Ramos (cell line): ENCODE data around the gene MAP1B.

ENCODE experiments used
- in situ Hi-C: fragments of 300-500 bp; cut with MboI; formaldehyde crosslinking; loops from one replicate; pipeline ENCODE4 v1.14.3; 2022; ENCODE audit warnings: low sequenced_read_pairs; ENCODE audit not compliant: unreplicated experiment

MAP1B gene

GRCh38 chr5:72126796-72127195, 19.5 kb downstream of the MAP1B start:
- in situ Hi-C loops = no loop called here

- in situ Hi-C loops = no loop called here
Measured at GRCh38 chr5:72129725-72130124, 22.4 kb downstream of the MAP1B start.

DNA sequence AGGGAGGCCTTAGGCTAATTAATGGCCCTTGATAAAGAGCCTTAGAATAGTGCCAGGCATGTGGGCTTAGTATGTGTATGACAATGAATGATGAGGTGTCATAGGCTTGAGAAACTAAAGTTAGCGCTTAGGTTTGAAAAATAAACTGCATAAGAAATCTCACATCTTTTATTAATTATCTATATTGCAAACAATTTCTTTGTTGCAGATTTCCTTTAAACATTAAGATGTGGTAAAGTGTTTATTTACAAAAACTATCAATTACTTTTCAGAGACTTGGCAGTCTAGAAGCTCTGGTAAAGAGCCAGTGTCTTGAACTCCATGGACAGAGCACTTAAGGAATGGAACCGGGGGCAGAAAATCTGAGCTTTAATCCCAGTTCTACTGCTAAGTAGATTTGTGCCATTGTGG, 23.1 kb downstream of the MAP1B start:
- in situ Hi-C loops = no loop called here

DNA sequence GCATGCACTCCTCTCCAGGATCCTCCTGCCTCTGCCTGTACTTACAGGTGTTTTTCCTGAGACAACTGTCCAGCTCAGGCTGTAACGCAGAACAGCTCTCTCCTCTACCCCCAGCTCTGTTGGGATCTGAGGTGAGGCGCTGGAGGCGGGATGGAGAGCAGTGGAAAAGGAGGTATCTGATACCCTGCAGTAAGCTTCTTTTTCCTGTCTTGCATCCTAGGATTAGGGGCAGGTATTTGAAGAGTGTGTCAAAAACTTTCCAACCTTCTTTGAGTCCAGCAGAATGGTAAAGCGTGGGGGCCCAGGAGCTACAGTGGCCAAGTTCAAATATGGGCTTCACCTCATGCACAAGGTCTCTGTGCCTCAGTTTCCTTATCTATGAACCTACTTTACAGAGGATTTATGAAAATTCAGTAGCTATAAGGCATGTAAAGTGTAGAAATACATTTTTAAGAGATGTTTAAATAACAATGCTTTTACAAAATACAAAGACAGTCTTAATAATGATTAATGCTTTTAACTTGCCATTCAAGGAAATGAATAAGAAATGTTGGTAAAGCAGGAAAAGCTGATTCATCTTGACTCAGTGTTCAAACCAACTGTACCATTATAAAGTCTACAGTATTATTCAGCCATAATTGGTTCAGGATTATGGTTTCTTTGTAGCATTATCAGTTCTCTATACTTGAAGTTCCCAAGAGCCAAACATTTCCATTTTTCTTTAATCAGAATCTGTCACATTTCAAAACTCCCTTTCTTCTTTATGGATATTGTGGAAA, 26.1 kb downstream of the MAP1B start:
- in situ Hi-C loops = no loop called here

- in situ Hi-C loops = no loop called here
Measured at GRCh38 chr5:72134226-72134899, 27.1 kb downstream of the MAP1B start.

- in situ Hi-C loops = no loop called here
Measured at GRCh38 chr5:72137826-72138409, 30.6 kb downstream of the MAP1B start.

- in situ Hi-C loops = no loop called here
Measured at GRCh38 chr5:72138943-72139521, 31.8 kb downstream of the MAP1B start.

GRCh38 chr5:72140711-72141110, 33.4 kb downstream of the MAP1B start:
- in situ Hi-C loops = loop anchor here (10.0 kb wide), 1 partner anchor 164 kb away; no protein-coding TSS in a partner anchor

GRCh38 chr5:72141440-72142355, 34.4 kb downstream of the MAP1B start:
- in situ Hi-C loops = loop anchor here (10.0 kb wide), 1 partner anchor 163 kb away; no protein-coding TSS in a partner anchor

- in situ Hi-C loops = loop anchor here (10.0 kb wide), 1 partner anchor 160 kb away; no protein-coding TSS in a partner anchor
Measured at GRCh38 chr5:72144762-72145161, 37.5 kb downstream of the MAP1B start.

- in situ Hi-C loops = loop anchor here (10.0 kb wide), 1 partner anchor 159 kb away; no protein-coding TSS in a partner anchor
Measured at GRCh38 chr5:72145348-72145747, 38.1 kb downstream of the MAP1B start.

DNA sequence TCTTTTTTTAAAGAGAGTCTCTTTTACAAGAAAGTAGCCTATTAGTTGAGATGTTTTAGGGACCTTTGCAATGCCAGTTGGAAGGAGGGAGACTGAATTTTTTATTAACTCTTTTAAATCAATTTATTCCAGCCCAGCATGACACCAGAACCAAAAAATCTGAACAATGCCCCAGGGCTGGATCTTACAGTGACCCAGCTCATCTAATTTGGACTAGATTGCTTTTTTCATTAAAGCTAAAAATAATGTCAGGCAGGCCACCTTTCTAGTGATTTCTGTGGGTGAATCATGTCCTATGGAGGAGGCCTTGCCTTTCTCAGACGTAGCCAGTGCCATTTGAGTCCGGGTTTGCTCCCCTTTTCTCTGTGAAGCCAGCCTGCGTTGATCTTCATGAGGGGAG, 38.8 kb downstream of the MAP1B start:
- in situ Hi-C loops = loop anchor here (10.0 kb wide), 1 partner anchor 159 kb away; no protein-coding TSS in a partner anchor

DNA sequence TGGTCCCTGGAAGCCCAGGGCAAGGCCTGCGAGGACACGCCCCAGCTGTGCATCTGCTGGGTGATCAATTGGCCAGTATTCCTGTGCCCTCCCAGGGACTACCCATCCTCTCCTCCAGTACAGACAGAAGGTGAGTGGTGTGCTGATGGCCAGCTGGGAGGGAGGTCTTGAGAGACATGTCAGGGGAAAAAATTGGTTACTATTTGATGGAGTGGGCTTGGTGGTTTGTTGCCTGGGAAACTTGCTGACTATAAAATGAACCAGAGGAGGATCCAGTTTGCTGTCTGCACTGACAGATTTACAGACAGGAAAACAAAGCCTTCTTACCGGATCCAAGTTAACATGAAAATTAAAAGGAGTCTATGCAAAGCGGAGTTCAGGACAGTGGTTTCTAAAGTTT, 40.3 kb downstream of the MAP1B start:
- in situ Hi-C loops = loop anchor here (10.0 kb wide), 1 partner anchor 157 kb away; no protein-coding TSS in a partner anchor

GRCh38 chr5:72149742-72150141, 42.5 kb downstream of the MAP1B start:
- in situ Hi-C loops = loop anchor here (10.0 kb wide), 1 partner anchor 155 kb away; no protein-coding TSS in a partner anchor

DNA sequence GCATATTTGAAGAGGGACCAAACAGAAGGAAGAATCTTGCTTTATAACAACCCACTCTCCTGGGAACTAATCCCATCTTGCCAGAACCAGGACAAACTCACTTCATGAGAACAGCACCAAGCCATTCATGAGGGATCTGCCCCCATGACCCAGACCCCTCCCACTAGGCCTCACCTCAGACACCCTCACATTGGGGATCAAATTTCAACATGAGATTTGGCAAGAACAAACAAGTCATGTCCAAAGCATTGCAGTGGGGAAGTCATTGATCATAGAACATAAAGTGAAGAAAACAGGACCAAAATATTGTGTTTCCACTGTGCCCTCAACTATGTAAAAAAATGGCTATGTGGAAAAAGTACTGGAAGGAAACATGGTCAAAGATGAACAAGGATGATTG, 43.9 kb downstream of the MAP1B start:
- in situ Hi-C loops = no loop called here

- in situ Hi-C loops = no loop called here
Measured at GRCh38 chr5:72151646-72152045, 44.4 kb downstream of the MAP1B start.

GRCh38 chr5:72152545-72152944, 45.3 kb downstream of the MAP1B start:
- in situ Hi-C loops = no loop called here

DNA sequence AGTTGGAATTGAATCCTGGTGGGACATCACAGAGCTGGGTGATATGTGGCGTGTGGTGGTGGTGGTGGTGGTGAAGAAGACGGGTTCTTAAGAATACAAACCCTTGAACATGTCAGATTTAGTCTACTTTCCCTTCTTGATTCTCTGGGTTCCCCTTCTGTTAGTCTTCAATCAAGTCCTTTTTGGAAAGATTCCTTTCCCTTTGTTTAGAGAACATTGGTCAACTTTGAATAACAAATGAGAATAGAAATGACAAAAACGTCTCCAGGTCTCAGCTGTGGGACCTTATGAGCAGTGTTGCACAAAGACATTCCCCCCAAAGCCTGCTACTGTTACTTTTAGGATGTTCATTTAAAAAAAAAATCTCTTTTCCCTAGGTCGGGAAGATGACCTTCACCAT, 46.3 kb downstream of the MAP1B start:
- in situ Hi-C loops = no loop called here

GRCh38 chr5:72154076-72154756, 46.9 kb downstream of the MAP1B start:
- in situ Hi-C loops = no loop called here
